Measurements from ENCODE around the gene NKPD1.

NKPD1 gene

DNA sequence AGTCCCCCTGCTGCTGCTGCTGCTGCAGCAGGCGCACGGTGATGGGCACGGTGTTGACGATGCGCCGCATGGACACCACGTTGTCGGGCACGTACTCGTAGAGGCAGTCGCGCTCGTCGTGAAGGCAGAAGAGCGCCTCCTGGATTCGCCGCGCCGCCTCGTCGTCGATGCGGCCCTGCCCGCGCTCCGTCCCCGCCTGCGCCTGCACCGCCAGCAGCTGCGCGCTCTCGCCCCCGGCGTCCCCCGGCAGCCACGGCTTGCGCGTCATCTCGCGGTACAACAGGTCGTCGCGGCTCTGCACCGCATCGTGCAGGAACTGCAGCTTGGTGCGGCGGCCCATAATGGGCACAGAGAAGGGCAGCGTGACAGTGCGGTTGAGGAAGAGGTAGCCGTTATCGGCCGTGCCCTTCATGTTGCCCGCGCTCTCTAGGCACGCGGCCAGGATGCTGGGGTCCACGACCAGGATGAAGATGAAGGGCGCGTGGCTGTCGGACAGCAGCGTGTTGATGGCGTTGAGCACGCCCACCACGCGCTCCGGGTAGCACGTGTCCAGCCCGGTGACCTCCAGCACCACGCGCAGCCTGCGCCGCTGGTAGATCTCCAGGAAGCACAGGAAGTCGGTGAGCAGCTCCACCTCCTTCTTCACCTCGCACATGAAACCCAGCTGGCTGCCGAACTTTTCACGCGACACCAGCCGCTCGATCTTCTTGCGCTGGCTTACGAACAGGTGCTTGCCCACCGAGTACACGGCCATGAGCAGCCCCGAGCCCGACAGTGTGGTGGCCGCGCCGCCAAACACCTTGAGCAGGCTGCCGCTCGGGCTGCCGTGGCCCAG lies 8.1 kb downstream of the NKPD1 start:
- DNase-seq = peak; percentile 35 to 46

GRCh38 chr19:45151821-45152503 lies 8.8 kb downstream of the NKPD1 start:
- DNase-seq = no peak

GRCh38 chr19:45151320-45151719 lies 9.5 kb downstream of the NKPD1 start:
- DNase-seq = no peak

- no peak for DNase-seq
Measured at GRCh38 chr19:45150751-45151281, 10.0 kb downstream of the NKPD1 start.

DNA sequence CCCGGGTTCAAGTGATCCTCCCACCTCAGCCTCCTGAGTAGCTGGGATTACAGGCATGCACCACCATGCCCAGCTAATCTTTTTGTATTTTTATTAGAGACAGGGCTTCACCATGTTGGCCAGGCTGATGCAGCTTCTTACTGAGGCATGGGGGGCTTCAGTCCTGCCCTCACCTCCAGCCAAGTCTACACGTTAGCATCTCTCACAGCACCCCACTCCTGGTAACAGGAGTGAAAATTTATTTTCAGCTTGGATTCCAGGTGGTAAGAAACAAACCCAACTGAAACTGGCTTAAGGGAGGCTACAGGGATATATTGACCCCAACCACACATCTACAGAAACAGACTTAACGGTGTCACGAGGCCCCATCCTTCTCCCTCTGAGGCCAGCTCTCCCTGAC lies 10.6 kb downstream of the NKPD1 start:
- no peak for DNase-seq

DNA sequence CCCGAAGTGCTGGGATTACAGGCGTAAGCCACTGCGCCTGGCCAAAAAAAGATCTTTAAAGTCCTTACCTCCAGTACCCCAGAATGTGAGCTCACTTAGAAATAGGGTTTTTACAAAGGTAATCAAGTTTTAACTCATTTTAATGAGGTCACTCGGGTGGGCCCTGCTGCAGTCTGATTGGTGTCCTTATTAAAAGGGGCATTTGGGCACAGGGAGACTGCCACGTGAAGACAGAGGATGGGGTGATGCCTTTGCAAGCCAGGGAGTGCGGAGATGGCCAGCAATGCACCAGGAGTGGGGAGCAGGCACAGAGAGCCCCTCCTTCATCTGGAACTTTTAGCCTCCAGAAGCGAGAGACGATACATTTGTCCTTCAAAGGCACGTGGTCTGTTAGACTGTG lies 11.7 kb downstream of the NKPD1 start:
- no peak for DNase-seq

DNA sequence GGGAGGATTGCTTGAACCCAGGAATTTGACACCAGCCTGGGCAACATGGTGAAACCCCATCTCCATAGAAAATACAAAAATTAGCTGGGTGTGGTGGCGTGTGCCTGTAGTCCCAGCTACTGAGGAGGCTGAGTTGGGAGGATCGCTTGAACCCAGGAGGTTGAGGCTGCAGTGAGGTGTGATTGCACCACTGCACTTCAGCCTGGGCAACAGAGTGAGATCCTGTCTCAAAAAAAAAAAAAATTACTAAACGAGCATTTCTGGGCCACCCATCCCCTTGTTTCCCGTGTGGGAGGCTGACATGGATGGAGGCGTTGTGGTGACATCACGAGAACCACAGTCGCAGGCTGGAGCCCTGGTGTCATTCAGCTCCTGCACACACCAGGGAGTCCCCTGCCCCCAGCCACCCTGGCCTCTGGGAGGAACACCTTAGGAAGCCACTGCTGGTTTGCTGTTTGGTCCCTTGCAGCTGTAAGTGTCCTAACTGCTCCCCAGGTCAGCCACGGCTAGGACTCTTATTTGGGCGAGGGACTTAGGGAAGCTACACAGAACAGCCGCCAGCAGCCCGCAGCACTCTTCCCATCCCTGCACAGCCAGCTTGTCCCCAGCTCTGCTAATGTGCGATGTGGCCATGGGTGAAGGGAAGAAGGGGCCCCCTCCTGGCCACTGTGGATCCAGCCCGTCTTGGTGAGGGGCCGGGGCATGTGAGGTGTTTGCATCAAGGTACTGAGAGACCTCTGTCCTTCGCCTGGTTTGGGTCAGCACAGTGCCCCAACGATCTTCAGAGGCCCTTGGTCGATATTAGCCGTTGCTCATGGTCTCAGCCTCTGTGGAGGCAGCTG lies 12.7 kb downstream of the NKPD1 start:
- DNase-seq = no peak

DNA sequence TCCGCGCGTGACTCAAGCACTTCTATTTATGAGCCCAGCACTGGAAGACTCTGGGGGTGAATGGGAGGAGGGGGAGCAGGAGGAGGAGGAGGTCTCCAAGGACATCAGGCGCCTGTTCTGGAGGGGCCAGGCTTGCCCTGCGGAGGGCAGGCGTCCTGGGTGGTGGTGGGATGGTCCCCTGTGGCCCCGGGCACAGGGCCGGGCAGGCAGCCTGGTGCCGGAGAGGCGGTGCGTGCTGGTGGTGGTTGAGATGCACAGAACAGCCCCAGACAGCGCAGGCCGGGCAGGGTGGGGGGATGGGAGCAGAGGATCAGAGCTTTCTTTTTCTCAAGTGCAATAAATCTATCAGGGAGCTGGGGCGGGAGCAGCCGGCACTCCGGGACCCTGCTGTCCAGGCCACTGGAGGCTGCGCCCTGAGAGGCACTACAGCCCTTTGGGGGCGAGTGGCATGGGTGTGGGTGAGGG lies 14.0 kb downstream of the NKPD1 start:
- no peak for DNase-seq

DNA sequence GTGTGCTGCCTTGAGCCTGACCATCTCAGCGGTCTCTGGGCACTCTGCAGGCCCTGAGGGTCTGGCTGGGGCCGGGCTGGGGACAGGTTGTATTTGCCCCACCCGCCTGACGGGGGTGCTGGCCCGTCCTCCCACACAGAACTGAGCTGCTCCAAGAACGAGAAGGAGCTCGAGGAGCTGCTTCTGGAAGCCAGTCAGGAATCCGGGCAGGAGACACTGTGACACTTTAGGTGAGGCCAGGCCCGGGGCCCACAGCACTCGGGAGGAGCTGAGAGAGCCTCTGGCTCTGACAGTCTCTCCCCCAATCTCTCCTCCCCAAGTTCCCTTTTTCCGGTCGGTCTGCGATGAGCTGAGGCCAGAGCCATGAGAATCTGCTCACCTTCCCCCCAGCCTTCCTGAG lies 14.5 kb downstream of the NKPD1 start:
- no peak for DNase-seq

- DNase-seq = no peak
Measured at GRCh38 chr19:45145270-45146189, 15.3 kb downstream of the NKPD1 start.

DNA sequence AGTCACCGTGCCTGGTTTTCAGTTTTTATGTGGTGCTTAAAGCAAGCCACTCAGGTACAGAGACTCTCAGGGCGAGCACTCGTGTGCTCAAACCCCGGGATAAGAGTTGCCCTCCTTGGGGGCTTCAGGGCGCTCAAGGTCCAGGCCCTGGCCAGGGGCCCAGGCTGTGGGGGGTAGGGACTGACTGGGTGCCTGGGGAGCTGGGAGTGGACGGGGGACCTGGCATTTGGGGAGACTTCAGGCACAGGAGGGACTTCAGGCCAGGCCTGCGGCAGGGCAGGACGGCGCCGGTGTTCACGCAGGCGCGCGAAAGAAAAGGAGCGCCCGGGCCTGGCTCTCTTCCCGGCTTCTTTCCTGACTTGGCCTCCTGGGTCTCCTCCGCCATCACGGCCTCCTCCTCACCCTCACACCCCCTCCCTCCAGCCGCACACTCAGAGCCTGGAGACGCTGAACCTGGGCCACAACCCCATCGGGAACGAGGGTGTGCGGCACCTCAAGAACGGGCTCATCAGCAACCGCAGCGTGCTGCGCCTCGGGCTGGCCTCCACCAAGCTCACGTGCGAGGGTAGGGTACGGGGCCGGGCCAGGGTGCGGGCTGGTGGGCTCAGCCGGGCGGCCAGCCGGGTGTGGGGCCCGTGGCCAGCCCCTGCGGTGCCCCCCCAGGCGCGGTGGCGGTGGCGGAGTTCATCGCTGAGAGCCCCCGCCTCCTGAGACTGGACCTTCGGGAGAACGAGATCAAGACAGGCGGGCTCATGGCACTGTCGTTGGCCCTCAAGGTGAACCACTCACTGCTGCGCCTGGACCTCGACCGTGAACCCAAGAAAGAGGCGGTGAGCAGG lies 16.1 kb downstream of the NKPD1 start:
- DNase-seq = no peak

DNA sequence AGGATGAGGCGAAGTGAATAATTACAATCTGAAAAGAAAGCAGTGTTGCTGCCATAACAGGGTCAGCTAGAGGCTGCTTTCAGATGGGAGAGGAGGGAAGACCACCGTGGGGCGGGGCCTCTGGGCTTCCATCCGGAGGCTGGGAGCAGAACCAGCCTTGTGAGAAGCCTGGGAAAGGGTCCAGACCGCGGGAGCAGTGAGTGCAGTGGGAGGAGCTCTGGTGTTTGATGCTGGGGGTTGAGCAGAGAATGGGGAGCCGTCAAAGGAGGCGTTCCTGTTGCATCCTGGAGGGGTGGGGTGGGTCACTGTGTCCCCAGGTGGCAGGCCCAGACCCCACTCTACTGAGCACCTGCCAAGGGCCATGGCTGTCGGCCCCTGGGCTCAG lies 18.1 kb downstream of the NKPD1 start:
- DNase-seq = no peak

- DNase-seq = no peak
Measured at GRCh38 chr19:45142016-45142725, 18.6 kb downstream of the NKPD1 start.

DNA sequence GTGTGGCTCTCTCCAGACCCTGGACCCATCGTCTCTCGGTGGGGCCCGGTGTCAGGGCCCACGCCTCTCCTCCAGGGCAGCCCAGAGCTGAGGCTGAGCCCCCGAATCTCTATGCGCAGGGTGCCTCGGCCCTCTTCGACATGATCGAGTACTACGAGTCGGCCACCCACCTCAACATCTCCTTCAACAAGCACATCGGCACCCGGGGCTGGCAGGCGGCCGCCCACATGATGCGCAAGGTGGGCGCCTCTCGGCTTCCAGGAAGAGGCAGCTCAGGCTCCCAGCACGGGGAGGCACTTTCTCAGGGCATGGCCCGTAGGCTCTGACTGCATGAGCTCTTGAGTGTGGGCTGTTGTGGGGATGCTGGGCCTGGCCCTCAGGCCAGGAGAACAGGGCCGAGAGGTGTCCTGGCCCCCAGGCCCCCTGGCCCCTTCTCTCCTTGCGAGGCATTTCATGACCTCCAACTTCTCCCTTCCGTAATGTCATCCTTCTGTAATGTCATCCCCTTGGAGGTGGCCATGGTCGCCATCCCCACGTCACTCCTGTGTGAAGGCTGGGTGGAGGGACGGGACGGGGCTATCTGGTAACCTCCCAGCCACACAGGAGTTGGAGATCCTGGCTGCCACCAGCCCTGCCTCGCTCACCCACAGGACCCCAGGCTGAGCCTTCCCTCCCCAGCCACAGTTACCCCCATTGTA lies 19.4 kb downstream of the NKPD1 start:
- no peak for DNase-seq

- DNase-seq = no peak
Measured at GRCh38 chr19:45140533-45140932, 20.2 kb downstream of the NKPD1 start.

DNA sequence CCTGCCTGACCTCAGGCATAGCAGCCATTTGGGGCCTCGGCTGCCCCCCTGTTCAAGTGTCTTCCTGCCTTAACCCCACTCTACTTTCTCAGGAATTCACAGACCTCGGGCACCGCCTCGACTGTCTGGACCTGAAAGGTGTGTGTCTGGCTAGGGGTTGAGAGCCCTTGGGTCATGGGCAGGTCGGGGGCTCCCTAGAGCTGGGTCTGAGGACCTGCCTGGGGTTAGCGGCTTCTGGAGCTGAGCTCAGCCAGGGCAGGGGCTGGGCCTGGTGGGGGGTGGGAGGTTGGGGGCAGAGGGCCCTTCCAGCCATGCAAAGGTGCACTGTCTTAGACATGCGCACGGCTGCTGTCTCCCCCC lies 20.7 kb downstream of the NKPD1 start:
- DNase-seq = no peak

DNA sequence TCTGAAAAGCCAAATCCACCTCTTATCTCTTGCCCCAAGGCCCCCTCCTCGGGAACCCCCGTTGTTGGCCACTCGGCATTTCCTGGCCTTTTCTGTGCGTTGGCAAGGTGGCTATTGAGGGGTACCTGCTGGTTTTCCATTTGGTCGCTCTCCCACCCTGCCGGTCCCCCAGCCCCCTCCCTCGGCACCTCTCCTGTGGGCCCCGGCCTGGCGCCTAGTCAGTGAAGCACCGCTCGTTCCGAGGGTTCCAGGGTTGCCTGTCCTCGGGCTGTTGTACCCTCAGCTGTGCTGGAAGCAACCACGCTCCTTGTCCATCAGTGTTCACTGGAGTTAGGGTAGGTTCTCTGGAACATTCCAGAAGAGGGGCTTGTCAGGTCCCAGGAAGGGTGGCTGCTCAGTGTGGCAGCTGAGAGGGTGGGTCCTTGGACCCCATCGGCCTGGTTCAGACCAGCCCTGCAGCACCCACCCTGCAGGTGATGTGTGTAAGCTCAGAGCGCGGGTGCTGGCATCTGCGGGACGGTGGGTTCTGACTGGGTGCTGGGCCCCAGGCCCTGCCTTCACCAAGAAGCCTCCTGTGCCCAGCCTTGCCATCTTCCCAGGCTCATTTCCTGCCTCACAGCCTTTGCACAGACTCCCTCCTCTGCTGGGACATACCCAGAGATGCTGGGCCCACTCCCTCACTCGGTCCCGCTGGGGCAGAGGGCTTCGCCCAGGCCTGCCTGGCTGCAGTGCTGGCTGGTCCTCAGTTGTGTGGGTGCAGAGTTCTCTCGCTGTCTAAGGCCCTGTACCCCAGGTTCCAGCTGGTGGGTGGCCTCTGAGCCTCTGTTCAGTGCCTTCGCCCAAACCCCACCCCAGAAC lies 21.3 kb downstream of the NKPD1 start:
- no peak for DNase-seq

GRCh38 chr19:45138303-45138751 lies 22.5 kb downstream of the NKPD1 start:
- DNase-seq = no peak

Data from activated CD4-positive, alpha-beta T cell treated with anti-CD3 and anti-CD28 coated beads, Interleukin-2, amount 50 U/mL, for 48 hours (primary cell).